Lung (tissue), 12 donors: Measurements from ENCODE around the gene TMEM156. TPM values are rescaled to one million over a fixed set of nuclear protein-coding genes. Genes with fewer than 3 reads are reported as not detected.

ENCODE experiments used
- ATAC-seq: fragments of 200-7000 bp; cut with Tn5 transposase; one replicate; pipeline ENCODE4 v1.9.1; 2020; ENCODE audit warnings: moderate number of reproducible peaks; ENCODE audit not compliant: insufficient read depth, low FRiP score
- DNase-seq, 3 donors: peaks; one replicate each; pipeline ENCODE4 v3.0.0-alpha.2; 2013 to 2017
- H3K27ac ChIP-seq, 2 donors: one replicate each; pipeline ENCODE4 v1.5.1; 2013; ENCODE audit warnings: mild to moderate bottlenecking in 2 of 2, moderate library complexity in 2 of 2, control low read depth in 1 of 2, inconsistent platforms in 1 of 2, low read depth in 1 of 2, low read length in 1 of 2
- H3K27me3 ChIP-seq, 3 donors: one replicate each; pipeline ENCODE4 v1.5.1; 2013; ENCODE audit warnings: low read length in 2 of 3; ENCODE audit not compliant: control insufficient read depth in 3 of 3, insufficient read depth in 3 of 3
- H3K36me3 ChIP-seq, 4 donors: one replicate each; pipeline ENCODE4 v1.5.1; 2013; ENCODE audit warnings: low read length in 4 of 4, mild to moderate bottlenecking in 1 of 4, moderate library complexity in 1 of 4; ENCODE audit not compliant: control insufficient read depth in 4 of 4, insufficient read depth in 4 of 4
- H3K4me1 ChIP-seq, 5 donors: one replicate each; pipeline ENCODE4 v1.5.1; 2013; ENCODE audit warnings: low read length in 5 of 5, mild to moderate bottlenecking in 2 of 5, moderate library complexity in 1 of 5; ENCODE audit not compliant: control insufficient read depth in 5 of 5, insufficient read depth in 5 of 5
- H3K4me3 ChIP-seq: one replicate; pipeline ENCODE4 v1.5.1; 2013; ENCODE audit warnings: mild to moderate bottlenecking, control low read depth, moderate library complexity
- H3K9ac ChIP-seq, 2 donors: one replicate each; pipeline ENCODE4 v1.5.1; 2013; ENCODE audit warnings: low read length in 2 of 2, control low read depth in 1 of 2; ENCODE audit not compliant: insufficient read depth in 1 of 2
- H3K9me3 ChIP-seq, 4 donors: one replicate each; pipeline ENCODE4 v1.5.1; 2013; ENCODE audit warnings: low read length in 3 of 4, mild to moderate bottlenecking in 1 of 4, moderate library complexity in 1 of 4; ENCODE audit not compliant: control insufficient read depth in 4 of 4, insufficient read depth in 3 of 4
- WGBS, 2 donors: extraction: QIAGEN DNeasy Blood & Tissue Kit; methylation state at CpG; one replicate each; pipeline ENCODE4 v1.1.7; 2013; 5-methylcytosine and 5-hydroxymethylcytosine counted together
- polyA plus RNA-seq, 2 donors: library from polyadenylated mRNA; stranded (reverse); fragments of 200-250 nt; gene quantifications; one replicate each; pipeline ENCODE4 v1.2.1, GENCODE V29; 2013
- total RNA-seq, 2 donors: library from RNA; depleted of rRNA in 1 of 2; stranded (reverse); fragments of >200 nt in 1 of 2; gene quantifications; one replicate each; pipeline ENCODE4 v1.2.1, GENCODE V29; 2014 to 2021
- TF ChIP-seq, protein P1 (sequence below): IDR thresholded peaks from 2 replicates; pipeline ENCODE4 v1.5.1; 2012; ENCODE audit warnings: mild to moderate bottlenecking; ENCODE audit errors: control extremely low read depth, extremely low read depth
- donor health status: control.
- donor health status: control.
- donor health status: Bipolar disorder and iron deficiency.
- donor health status: healthy.
- donor health status: DM: yes; HTN: yes; CAD: no.

The TMEM156 gene
- total and polyA plus RNA-seq, 4 donors: 0.95 to 3.5 (median 1.2) TPM

DNA sequence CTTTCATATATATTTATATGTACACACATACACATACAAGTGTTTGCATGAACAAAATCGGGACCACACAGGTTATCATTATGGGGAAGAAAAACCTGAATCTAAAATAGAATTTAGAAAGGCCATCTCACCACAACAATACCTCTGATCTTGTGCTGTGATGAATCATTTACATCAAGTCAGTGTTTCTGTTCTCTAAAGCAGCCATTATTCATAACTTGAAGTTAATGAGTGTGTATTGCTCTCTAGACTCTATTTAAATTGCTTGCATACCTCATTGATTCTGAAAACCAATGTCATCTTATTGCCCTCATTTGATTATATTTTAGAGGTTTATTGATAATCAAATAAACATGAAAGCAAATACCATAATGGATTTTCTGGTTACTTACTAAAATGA lies 93.0 kb downstream of the TMEM156 start:
- ATAC-seq (no peak), DNase-seq (no peak)
- no peaks in the 10 kb centered on the region for H3K27me3 ChIP-seq
- TF ChIP-seq, protein P1, sequence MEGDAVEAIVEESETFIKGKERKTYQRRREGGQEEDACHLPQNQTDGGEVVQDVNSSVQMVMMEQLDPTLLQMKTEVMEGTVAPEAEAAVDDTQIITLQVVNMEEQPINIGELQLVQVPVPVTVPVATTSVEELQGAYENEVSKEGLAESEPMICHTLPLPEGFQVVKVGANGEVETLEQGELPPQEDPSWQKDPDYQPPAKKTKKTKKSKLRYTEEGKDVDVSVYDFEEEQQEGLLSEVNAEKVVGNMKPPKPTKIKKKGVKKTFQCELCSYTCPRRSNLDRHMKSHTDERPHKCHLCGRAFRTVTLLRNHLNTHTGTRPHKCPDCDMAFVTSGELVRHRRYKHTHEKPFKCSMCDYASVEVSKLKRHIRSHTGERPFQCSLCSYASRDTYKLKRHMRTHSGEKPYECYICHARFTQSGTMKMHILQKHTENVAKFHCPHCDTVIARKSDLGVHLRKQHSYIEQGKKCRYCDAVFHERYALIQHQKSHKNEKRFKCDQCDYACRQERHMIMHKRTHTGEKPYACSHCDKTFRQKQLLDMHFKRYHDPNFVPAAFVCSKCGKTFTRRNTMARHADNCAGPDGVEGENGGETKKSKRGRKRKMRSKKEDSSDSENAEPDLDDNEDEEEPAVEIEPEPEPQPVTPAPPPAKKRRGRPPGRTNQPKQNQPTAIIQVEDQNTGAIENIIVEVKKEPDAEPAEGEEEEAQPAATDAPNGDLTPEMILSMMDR: no peak
- H3K4me3 ChIP-seq: no peak overlapping the region
- no peak overlapping the region for H3K27ac ChIP-seq
- H3K9ac ChIP-seq: no peak overlapping the region
- no peaks in the 10 kb centered on the region for H3K9me3 ChIP-seq
- peaks cover 13 to 40% (median 26%) of the 10 kb centered on the region in 4 donors for H3K36me3 ChIP-seq
- 82 to 89% methylated on average over 1 of the region's 1 CpG for WGBS, 2 donors
- H3K4me1 ChIP-seq: peaks cover 0 to 6% (median 0%) of the 10 kb centered on the region in 5 donors

DNA sequence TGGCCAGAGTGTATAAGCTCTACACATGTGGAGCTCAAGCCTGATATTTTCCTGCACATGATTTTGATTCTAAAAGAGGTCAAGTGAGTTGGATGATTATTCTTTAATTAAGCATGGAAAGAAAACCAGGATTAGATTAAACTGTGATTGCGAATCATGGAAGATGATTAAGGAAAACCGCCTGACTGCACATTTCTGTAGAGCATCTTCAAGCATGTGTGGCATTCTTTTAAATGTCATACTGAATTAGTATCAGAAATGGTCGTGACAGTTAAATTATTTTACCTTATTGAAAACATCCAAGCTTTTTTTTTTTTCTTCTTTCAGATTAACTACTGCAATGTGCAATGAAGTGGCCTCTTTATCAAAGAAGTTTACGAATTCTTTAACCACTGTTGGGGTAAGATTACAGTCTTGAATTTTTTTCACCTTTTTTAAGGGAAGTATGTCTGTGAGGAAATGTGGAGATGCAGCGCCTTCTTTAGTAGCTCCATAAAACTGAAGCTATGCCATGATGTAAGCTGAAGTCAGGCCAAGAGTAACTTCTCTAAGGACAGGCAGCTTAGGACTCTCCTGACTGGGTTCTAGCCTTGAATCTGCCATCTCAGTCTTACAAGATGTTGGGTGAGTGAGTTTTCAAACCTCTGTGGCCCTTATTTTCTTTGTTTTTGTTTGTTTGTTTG lies 96.7 kb downstream of the TMEM156 start:
- Histone ChIP-seq H3K4me3 (no peak overlapping the region), H3K9me3 (no peaks in the 10 kb centered on the region), H3K9ac (no peak overlapping the region), H3K27ac (no peak overlapping the region), H3K4me1 (no peaks in the 10 kb centered on the region), H3K27me3 (no peaks in the 10 kb centered on the region), H3K36me3 (peaks cover 17 to 46% (median 33%) of the 10 kb centered on the region in 4 donors)
- DNase-seq (no peak), ATAC-seq (no peak)
- WGBS, 2 donors: 82 to 84% methylated on average over 5 of the region's 5 CpGs
- TF ChIP-seq, protein P1: no peak

DNA sequence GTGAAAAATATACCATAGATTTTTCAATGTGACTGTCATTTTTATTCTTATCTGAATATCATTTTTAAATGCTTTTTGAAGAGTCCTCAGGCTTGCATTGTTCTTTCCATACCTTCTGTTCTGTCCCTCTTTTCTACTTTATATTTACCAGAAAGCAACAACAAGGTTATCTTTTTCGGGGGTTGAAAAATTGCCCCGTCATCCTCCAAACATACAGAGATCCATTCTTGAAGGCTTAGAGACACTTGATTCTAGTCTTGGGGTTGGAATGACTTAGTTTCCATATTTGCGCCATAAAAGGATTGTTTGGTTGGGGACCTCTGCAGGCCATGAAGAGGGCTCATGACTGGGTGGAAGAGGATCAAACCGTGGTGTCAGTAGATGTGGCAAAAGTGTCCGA lies 101.1 kb downstream of the TMEM156 start:
- H3K9me3 ChIP-seq: no peaks in the 10 kb centered on the region

More for the DNA sequence above, 101.1 kb downstream of the TMEM156 start:
- no peaks in the 10 kb centered on the region for H3K27me3 ChIP-seq
- H3K4me3 ChIP-seq: no peak overlapping the region
- no peak overlapping the region for H3K27ac ChIP-seq
- peaks cover 19 to 53% (median 40%) of the 10 kb centered on the region in 4 donors for H3K36me3 ChIP-seq
- no peak for ATAC-seq
- H3K9ac ChIP-seq: no peak overlapping the region
- DNase-seq: no peak
- peaks cover 0 to 3% (median 0%) of the 10 kb centered on the region in 5 donors for H3K4me1 ChIP-seq
- WGBS, 2 donors: 77 to 89% methylated on average over 5 of the region's 5 CpGs
- TF ChIP-seq, protein P1: no peak
